Breast epithelium (tissue), 4 donors: ENCODE data around the gene FHAD1. TPM values are rescaled to one million over a fixed set of nuclear protein-coding genes. Genes with fewer than 3 reads are reported as not detected.

Experiments used
- DNase-seq, 2 donors: peaks; one replicate each; pipeline ENCODE4 v3.0.0-alpha.2; 2019; ENCODE audit warnings: low spot score in 2 of 2
- H3K27ac ChIP-seq, 2 donors: fragments of 200-600 bp; sonication (generic) in 1 of 2; one replicate each; pipeline ENCODE4 v1.5.1; 2016 to 2019; ENCODE audit warnings: mild to moderate bottlenecking in 1 of 2
- H3K27me3 ChIP-seq, 2 donors: fragments of 200-600 bp; sonication (generic) in 1 of 2; one replicate each; pipeline versions ENCODE4 v1.5.1 to v1.6.0; 2017 to 2019; ENCODE audit warnings: control low read depth in 1 of 2, mild to moderate bottlenecking in 1 of 2
- H3K36me3 ChIP-seq: fragments of 200-600 bp; one replicate; pipeline ENCODE4 v1.5.1; 2019
- H3K4me1 ChIP-seq, 2 donors: fragments of 200-600 bp; sonication (generic); one replicate each; pipeline ENCODE4 v1.5.1; 2016 to 2019; ENCODE audit warnings: control low read depth in 1 of 2
- H3K4me3 ChIP-seq, 3 donors: fragments of 200-600 bp; sonication (generic); 1 replicate in 2 of 3; 2 replicates in 1 of 3; pipeline ENCODE4 v1.5.1; 2016 to 2019; ENCODE audit warnings: mild to moderate bottlenecking in 3 of 3, moderate library complexity in 2 of 3
- H3K9me3 ChIP-seq, 2 donors: fragments of 200-600 bp; sonication (generic) in 1 of 2; one replicate each; pipeline ENCODE4 v1.5.1; 2016 to 2019; ENCODE audit warnings: control low read depth in 1 of 2
- POLR2A ChIP-seq: fragments of 450-650 bp; IDR thresholded peaks from one replicate; pipeline ENCODE4 v1.6.1; 2016; ENCODE audit warnings: antibody characterized with exemption, mild to moderate bottlenecking, moderate library complexity
- POLR2AphosphoS5 ChIP-seq, 3 donors: sonication (generic); formaldehyde crosslinking; IDR thresholded peaks; one replicate each; pipeline ENCODE4 v1.6.1; 2017; ENCODE audit warnings: antibody characterized with exemption in 3 of 3
- intact Hi-C: fragments of 100-400 bp; cut with DNase I; formaldehyde crosslinking; loops from one replicate; pipeline ENCODE4 v1.15.1; 2023; ENCODE audit warnings: low total_unique reads
- total RNA-seq, 3 donors: library from RNA; depleted of rRNA; stranded (reverse); fragments of >200 nt; gene quantifications; one replicate each; pipeline ENCODE4 v1.1.0, GENCODE V29; 2016
- TF ChIP-seq, protein P1 (sequence below), 3 donors: fragments of 450-650 bp; IDR thresholded peaks; one replicate each; pipeline ENCODE4 v1.5.1; 2016 to 2017; ENCODE audit warnings: antibody characterized with exemption in 3 of 3, mild to moderate bottlenecking in 3 of 3, moderate library complexity in 3 of 3

Gene FHAD1
- total RNA-seq, 3 donors from 2014 or later = 1.0 to 2.3 TPM; not detected in 1

DNA sequence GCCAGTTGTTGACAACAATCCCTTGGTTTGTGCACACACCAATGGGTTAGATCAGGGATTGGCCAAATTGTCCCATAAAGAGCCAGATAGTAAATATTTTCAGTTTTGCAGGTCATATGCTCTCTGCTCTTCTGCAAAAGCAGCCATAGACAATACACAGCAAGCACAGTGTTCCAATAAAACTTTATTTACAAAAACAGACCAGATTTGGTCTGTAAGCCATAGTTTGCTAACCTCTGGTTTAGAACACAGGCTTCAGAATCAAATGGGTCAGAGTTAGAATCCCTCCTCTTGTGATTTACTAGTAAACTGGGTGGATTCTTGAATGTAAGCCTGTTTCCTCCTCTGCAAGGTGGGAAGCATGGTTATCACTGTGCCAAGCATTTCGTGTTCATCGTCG, 97.4 kb downstream of the FHAD1 start:
- no peaks in the 10 kb centered on the region for H3K4me1 ChIP-seq
- intact Hi-C loops = no loop called here
- TF ChIP-seq, protein P1, sequence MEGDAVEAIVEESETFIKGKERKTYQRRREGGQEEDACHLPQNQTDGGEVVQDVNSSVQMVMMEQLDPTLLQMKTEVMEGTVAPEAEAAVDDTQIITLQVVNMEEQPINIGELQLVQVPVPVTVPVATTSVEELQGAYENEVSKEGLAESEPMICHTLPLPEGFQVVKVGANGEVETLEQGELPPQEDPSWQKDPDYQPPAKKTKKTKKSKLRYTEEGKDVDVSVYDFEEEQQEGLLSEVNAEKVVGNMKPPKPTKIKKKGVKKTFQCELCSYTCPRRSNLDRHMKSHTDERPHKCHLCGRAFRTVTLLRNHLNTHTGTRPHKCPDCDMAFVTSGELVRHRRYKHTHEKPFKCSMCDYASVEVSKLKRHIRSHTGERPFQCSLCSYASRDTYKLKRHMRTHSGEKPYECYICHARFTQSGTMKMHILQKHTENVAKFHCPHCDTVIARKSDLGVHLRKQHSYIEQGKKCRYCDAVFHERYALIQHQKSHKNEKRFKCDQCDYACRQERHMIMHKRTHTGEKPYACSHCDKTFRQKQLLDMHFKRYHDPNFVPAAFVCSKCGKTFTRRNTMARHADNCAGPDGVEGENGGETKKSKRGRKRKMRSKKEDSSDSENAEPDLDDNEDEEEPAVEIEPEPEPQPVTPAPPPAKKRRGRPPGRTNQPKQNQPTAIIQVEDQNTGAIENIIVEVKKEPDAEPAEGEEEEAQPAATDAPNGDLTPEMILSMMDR (IDR thresholded peaks at IDR 0.05) = no peak
- TF ChIP-seq POLR2AphosphoS5 (IDR thresholded peaks at IDR 0.05) (no peak), POLR2A (no peak)
- no peak overlapping the region for H3K4me3 ChIP-seq
- no peaks in the 10 kb centered on the region for H3K9me3 ChIP-seq
- no peak for DNase-seq
- no peak overlapping the region for H3K27ac ChIP-seq
- H3K27me3 ChIP-seq = no peaks in the 10 kb centered on the region
- no peaks in the 10 kb centered on the region for H3K36me3 ChIP-seq

DNA sequence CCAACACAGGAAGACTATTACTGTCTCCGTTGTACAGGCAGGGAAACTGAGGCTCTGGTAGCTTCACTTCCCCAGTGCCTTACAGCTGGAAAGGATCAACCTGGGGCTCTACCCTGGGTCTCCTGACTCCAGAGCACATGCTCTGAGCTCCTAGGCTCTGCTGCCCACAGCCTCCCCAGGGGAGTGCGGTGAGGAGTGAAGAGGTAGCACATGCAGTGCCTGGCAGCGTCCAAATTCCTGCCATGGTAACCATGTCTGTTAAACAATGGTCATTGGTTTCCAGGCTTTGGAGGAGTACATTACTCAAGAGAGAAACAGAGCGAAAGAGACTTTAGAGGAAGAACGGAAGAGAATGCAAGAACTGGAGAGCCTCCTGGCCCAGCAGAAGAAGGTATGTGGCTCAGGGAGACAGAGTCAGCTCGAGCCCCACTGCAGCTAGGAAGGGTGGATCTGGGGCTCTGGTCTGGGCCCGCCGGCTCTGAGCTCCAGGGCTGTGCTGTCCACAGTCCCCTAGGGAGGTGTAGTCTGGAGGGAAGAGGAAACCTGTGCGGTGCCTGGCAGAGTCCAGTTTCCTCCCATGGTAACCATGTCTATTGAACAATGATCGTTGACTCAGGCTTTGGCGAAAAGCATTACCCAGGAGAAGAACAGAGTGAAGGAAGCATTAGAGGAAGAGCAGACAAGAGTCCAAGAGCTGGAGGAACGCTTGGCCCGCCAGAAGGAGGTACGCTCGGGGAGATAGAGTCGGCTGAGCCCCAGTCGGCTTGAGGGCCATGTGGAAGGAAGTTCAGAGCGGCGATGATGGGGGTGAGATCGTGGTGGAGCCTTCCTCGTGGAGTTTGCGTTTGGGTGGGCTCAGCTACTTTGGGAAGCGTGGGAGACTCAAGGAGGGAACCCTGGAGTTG, 98.0 kb downstream of the FHAD1 start:
- Histone ChIP-seq H3K27ac (no peak overlapping the region), H3K4me3 (no peak overlapping the region), H3K36me3 (no peaks in the 10 kb centered on the region), H3K4me1 (no peaks in the 10 kb centered on the region), H3K9me3 (no peaks in the 10 kb centered on the region), H3K27me3 (no peaks in the 10 kb centered on the region)
- no peak for DNase-seq
- intact Hi-C loops = no loop called here
- TF ChIP-seq, protein P1 (IDR thresholded peaks at IDR 0.05) = no peak
- TF ChIP-seq POLR2A = no peak
- TF ChIP-seq POLR2AphosphoS5 (IDR thresholded peaks at IDR 0.05) = no peak

DNA sequence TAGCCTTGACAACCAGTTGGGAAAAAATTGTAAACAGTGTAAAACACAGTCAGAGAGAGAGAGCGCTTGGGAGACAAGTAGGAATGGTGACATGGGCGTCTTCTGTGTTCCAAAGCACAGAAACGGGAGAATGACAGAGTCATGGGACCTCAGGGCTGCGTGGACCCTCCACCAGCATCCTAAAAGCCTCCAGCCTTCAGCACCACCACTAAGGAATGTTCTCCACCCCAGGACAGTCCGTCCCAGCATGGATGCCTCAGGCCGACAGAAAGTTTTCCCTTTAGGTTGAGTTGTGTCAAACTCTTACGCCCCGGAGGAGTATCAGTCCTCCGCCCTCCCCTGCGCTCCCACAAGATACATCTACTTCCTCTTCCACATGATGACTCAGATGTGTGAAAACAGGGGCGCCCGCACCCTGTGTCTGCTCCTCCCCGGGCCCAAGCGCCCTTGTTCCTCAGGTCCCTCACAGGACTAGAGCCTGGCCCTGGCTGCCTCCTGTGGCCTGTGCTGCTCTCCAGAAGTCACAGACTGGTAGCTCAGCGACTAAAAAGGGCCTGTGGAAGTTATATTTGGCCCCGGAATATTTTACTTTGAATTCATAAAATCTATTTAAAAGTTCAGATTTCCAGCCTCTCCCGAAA, 98.8 kb downstream of the FHAD1 start:
- intact Hi-C loops = no loop called here

DNA sequence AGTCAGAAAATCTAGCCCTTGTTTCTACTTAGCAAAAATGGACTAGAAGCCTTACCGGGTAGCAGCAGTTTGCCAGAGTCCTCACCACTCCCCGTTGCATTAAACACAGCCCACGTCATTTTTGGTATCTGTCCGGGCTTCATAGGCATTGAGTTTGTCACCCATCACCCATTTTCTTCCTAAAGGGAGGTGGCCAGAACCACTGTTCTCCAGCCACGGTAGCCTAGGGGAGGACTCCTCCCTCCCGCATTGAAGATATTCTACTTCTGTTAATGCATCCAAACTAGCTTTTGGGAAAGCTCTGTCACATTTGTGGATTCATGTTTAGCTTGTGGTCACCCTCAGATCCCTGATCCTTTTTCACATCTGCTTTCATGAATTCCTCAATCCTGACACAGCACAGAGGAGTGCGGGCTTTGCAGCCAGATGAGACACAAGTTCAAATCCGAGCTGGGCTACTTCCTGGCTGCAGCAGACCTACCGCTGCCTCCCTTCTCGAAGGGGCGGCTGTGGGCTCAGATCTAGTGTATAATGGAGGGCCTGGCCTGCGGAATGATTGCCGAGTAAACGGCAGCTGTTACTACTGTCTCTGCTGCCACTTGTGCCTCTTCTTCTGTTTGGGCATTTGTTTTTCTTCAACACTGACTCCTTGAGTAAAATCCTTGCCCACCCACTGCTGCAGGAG, 99.5 kb downstream of the FHAD1 start:
- no peak overlapping the region for H3K4me3 ChIP-seq
- TF ChIP-seq, protein P1 (IDR thresholded peaks at IDR 0.05) = no peak
- TF ChIP-seq POLR2A (no peak), POLR2AphosphoS5 (IDR thresholded peaks at IDR 0.05) (no peak)
- H3K27me3 ChIP-seq = no peaks in the 10 kb centered on the region
- intact Hi-C loops = no loop called here
- DNase-seq = no peak
- H3K36me3 ChIP-seq = no peaks in the 10 kb centered on the region
- no peak overlapping the region for H3K27ac ChIP-seq
- H3K4me1 ChIP-seq = no peaks in the 10 kb centered on the region
- no peaks in the 10 kb centered on the region for H3K9me3 ChIP-seq

More for the DNA sequence above, 98.8 kb downstream of the FHAD1 start:
- no peaks in the 10 kb centered on the region for H3K36me3 ChIP-seq
- no peak for TF ChIP-seq POLR2A
- TF ChIP-seq, protein P1 (IDR thresholded peaks at IDR 0.05) = no peak
- no peak for TF ChIP-seq POLR2AphosphoS5 (IDR thresholded peaks at IDR 0.05)
- H3K4me3 ChIP-seq = no peak overlapping the region
- no peak overlapping the region for H3K27ac ChIP-seq
- H3K9me3 ChIP-seq = no peaks in the 10 kb centered on the region
- H3K4me1 ChIP-seq = no peaks in the 10 kb centered on the region
- DNase-seq = peak in 1 of 2 donors; percentile 27
- no peaks in the 10 kb centered on the region for H3K27me3 ChIP-seq
